Activated T-helper 1 cell treated with anti-CD3 and anti-CD28 coated beads, Interleukin-12 subunit alpha, Interleukin-12 subunit beta, Interleukin-2, Interleukin-4 antibody, amounts not matched to agents 30 ng/mL and 10 ng/mL and 1 ng/mL, durations not matched to agents 14 hours and 24 hours and 36 hours (primary cell): Measurements from ENCODE around the gene C11orf16. TPM values are rescaled to one million over a fixed set of nuclear protein-coding genes. Genes with fewer than 3 reads are reported as not detected.

ENCODE experiments used
- total RNA-seq: library from RNA; stranded (reverse); gene quantifications from 2 replicates; pipeline ENCODE4 v1.2.3, GENCODE V29; 2022

The C11orf16 gene
- total RNA-seq, 1 donor from 2014 or later = not detected

Other genes with a start within 250 kb of the C11orf16 start
- gene AKIP1, start 21.8 kb downstream of the C11orf16 start, total RNA-seq = 33.4 and 36.9 TPM in 2 replicates
- not detected in 2 replicates for gene ASCL3, start 10.1 kb upstream of the C11orf16 start, total RNA-seq
- gene TMEM9B, start 31.5 kb upstream of the C11orf16 start, total RNA-seq = 27.0 and 31.3 TPM in 2 replicates
- 4.4 and 4.8 TPM in 2 replicates for gene NRIP3, start 71.1 kb upstream of the C11orf16 start, total RNA-seq
- not detected in 2 replicates for gene SCUBE2, start 158.7 kb upstream of the C11orf16 start, total RNA-seq